ENCODE measurements around the gene MPPED1.

DNA sequence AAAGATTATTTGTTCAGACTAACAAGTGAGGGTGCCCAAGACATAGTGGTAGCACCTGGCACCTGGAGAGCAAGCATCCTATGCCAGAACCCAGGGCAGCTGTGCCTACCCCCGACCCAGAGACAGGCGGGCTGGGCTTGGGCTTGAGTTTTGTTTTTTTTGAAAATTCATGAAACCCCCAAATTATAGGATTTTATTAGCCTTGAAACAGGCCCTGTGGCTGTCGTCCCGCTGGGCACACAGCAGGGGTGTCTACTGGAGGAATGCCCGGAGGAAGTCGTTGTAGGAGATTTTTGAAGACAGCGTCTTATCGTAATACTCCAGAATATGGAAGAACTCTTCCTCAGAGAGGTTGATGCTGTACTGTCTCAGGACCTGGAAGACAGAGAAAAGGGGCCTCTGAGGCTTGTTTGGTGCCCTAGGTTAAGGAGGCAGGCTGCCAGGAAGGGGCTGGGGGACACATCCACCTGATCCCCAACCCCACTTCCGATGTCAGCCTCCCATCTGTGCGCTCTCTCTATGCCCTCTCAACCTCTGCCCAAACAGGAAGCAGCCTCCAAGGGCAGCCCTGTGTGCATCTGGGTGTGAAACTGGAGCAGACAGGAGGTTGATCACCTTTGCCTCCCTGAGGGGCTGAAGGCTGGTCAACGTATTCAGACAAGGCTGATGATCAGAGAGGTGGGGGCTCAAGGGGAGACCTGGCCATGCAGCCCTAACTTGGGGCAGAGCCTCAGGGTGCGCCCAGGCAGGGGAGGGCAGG lies 117.0 kb downstream of the MPPED1 start:
- TF ChIP-seq, protein P1, sequence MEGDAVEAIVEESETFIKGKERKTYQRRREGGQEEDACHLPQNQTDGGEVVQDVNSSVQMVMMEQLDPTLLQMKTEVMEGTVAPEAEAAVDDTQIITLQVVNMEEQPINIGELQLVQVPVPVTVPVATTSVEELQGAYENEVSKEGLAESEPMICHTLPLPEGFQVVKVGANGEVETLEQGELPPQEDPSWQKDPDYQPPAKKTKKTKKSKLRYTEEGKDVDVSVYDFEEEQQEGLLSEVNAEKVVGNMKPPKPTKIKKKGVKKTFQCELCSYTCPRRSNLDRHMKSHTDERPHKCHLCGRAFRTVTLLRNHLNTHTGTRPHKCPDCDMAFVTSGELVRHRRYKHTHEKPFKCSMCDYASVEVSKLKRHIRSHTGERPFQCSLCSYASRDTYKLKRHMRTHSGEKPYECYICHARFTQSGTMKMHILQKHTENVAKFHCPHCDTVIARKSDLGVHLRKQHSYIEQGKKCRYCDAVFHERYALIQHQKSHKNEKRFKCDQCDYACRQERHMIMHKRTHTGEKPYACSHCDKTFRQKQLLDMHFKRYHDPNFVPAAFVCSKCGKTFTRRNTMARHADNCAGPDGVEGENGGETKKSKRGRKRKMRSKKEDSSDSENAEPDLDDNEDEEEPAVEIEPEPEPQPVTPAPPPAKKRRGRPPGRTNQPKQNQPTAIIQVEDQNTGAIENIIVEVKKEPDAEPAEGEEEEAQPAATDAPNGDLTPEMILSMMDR (IDR thresholded peaks at IDR 0.05): no peak
- TF ChIP-seq POLR2A (IDR thresholded peaks at IDR 0.05): no peak

All from esophagus squamous epithelium (tissue), 4 donors.